ENCODE results near the gene ZFP92.
"Not testable (repeated sequence)": the region's sequence is repeated elsewhere in the genome, so short reads cannot be mapped to it uniquely, and the experiment has no call there.

The ZFP92 gene

GRCh38 chrX:153387987-153388721 is 23.1 kb upstream of the ZFP92 start:
- DNase-seq, result no peak

GRCh38 chrX:153388722-153389459 is 22.4 kb upstream of the ZFP92 start:
- DNase-seq, result no peak

- not testable (repeated sequence) for DNase-seq
These were observed 21.9 kb upstream of the ZFP92 start for GRCh38 chrX:153389460-153389768.

- no peak for DNase-seq
These were observed 18.5 kb upstream of the ZFP92 start for GRCh38 chrX:153392642-153393321.

GRCh38 chrX:153394612-153395011 is 16.7 kb upstream of the ZFP92 start:
- DNase-seq, result no peak

GRCh38 chrX:153395613-153396319 is 15.5 kb upstream of the ZFP92 start:
- DNase-seq, result no peak

- DNase-seq, result no peak
These were observed 14.7 kb upstream of the ZFP92 start for GRCh38 chrX:153396320-153397195.

- no peak for DNase-seq
These were observed 13.9 kb upstream of the ZFP92 start for GRCh38 chrX:153397256-153397960.

GRCh38 chrX:153398275-153398960 is 12.9 kb upstream of the ZFP92 start:
- DNase-seq, result no peak

- peak; percentile 43 for DNase-seq
These were observed 10.8 kb upstream of the ZFP92 start for GRCh38 chrX:153400146-153401132.

- DNase-seq, result no peak
These were observed 10.0 kb upstream of the ZFP92 start, which contains the start of gene PNMA6E for GRCh38 chrX:153401133-153401764. Gene PNMA6E, minus strand, starts transcription at chrX:153401350. Its CDS starts 2,501 bp downstream, at chrX:153398849.

- DNase-seq, result not testable (repeated sequence)
These were observed 6.9 kb upstream of the ZFP92 start for GRCh38 chrX:153404333-153404732.

GRCh38 chrX:153405426-153405825 is 5.8 kb upstream of the ZFP92 start:
- DNase-seq, result no peak

GRCh38 chrX:153406011-153406410 is 5.3 kb upstream of the ZFP92 start:
- no peak for DNase-seq

GRCh38 chrX:153406903-153407302 is 4.4 kb upstream of the ZFP92 start:
- DNase-seq, result no peak

GRCh38 chrX:153407736-153408135 is 3.5 kb upstream of the ZFP92 start:
- DNase-seq, result no peak

- no peak for DNase-seq
These were observed 3.0 kb upstream of the ZFP92 start for GRCh38 chrX:153408221-153408721.

- DNase-seq, result no peak
These were observed 2.4 kb upstream of the ZFP92 start for GRCh38 chrX:153408871-153409351.
